ENCODE results near the gene HLA-DMB. TPM values are rescaled to one million over a fixed set of nuclear protein-coding genes. Genes with fewer than 3 reads are reported as not detected.

HLA-DMB gene
- polyA plus RNA-seq, 1 donor from 2014 or later, result 2.9 TPM

DNA sequence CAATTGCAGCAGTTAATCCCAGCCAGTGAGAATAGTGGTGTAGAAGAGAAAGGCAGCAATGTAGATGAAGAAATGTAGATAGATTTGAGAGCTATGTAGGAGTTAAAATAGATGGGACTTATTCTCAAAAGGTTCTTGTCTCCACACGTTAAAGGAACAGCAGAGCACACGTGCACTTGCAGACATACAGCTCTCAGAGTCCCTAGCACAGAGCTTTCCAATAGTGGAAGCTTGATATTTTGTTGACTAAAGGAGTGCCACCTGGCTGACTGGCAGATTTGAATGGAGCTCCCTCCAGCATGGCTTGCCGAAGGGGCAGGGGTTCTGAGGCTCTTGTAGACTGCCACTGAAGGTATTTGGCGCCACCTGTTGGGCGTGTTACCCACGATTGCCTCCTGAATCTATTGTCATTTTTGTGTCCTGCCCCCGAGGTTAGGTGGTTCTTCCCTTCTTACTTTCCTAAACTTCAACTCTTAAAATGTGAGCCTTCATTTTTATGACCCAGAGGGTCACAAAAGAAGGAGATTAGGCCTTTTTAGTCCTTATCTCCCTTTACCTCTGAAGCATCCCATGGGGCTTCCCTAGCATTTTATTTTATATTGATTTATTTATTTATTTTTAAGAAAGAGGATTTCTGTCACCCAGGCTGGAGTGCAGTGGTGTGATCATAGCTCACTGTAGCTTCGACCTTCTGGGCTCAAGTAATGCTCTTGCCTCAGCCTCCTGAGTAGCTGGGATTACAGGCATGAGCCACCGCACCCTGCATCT is 44.0 kb upstream of the HLA-DMB start:
- no peaks in the 10 kb centered on the region for H4K20me1 ChIP-seq (ENCODE audit: insufficient read depth)
- no peak overlapping the region for H3K4me3 ChIP-seq (ENCODE audit: low read length)
- H2AFZ ChIP-seq (ENCODE audit: low read depth, low read length), result no peak overlapping the region
- H3K27me3 ChIP-seq (ENCODE audit: insufficient read depth, low read depth, low read length), result no peaks in the 10 kb centered on the region
- TF ChIP-seq SMC3 (conservative IDR thresholded peaks at IDR 0.05; ENCODE audit: poor library complexity) (peak; percentile 80), RAD21 (conservative IDR thresholded peaks at IDR 0.05) (peak; percentile 76), MXI1 (conservative IDR thresholded peaks at IDR 0.05; ENCODE audit: poor library complexity, severe bottlenecking) (no peak), EP300 (conservative IDR thresholded peaks at IDR 0.05; ENCODE audit: poor library complexity, severe bottlenecking) (no peak), TAF1 (IDR thresholded peaks at IDR 0.05; ENCODE audit: low read depth) (no peak), EZH2 (IDR thresholded peaks at IDR 0.05; ENCODE audit: borderline replicate concordance, insufficient read depth, low read length, poor library complexity, severe bottlenecking) (no peak), POLR2AphosphoS5 (IDR thresholded peaks at IDR 0.05) (no peak)
- TF ChIP-seq, protein P1, sequence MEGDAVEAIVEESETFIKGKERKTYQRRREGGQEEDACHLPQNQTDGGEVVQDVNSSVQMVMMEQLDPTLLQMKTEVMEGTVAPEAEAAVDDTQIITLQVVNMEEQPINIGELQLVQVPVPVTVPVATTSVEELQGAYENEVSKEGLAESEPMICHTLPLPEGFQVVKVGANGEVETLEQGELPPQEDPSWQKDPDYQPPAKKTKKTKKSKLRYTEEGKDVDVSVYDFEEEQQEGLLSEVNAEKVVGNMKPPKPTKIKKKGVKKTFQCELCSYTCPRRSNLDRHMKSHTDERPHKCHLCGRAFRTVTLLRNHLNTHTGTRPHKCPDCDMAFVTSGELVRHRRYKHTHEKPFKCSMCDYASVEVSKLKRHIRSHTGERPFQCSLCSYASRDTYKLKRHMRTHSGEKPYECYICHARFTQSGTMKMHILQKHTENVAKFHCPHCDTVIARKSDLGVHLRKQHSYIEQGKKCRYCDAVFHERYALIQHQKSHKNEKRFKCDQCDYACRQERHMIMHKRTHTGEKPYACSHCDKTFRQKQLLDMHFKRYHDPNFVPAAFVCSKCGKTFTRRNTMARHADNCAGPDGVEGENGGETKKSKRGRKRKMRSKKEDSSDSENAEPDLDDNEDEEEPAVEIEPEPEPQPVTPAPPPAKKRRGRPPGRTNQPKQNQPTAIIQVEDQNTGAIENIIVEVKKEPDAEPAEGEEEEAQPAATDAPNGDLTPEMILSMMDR (IDR thresholded peaks at IDR 0.05; ENCODE audit: poor library complexity, severe bottlenecking), result peak; percentile 75
- TF ChIP-seq, protein P2, sequence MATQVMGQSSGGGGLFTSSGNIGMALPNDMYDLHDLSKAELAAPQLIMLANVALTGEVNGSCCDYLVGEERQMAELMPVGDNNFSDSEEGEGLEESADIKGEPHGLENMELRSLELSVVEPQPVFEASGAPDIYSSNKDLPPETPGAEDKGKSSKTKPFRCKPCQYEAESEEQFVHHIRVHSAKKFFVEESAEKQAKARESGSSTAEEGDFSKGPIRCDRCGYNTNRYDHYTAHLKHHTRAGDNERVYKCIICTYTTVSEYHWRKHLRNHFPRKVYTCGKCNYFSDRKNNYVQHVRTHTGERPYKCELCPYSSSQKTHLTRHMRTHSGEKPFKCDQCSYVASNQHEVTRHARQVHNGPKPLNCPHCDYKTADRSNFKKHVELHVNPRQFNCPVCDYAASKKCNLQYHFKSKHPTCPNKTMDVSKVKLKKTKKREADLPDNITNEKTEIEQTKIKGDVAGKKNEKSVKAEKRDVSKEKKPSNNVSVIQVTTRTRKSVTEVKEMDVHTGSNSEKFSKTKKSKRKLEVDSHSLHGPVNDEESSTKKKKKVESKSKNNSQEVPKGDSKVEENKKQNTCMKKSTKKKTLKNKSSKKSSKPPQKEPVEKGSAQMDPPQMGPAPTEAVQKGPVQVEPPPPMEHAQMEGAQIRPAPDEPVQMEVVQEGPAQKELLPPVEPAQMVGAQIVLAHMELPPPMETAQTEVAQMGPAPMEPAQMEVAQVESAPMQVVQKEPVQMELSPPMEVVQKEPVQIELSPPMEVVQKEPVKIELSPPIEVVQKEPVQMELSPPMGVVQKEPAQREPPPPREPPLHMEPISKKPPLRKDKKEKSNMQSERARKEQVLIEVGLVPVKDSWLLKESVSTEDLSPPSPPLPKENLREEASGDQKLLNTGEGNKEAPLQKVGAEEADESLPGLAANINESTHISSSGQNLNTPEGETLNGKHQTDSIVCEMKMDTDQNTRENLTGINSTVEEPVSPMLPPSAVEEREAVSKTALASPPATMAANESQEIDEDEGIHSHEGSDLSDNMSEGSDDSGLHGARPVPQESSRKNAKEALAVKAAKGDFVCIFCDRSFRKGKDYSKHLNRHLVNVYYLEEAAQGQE (IDR thresholded peaks at IDR 0.05; ENCODE audit: borderline replicate concordance), result no peak
- H3K27ac ChIP-seq (ENCODE audit: low read length), result no peak overlapping the region
- H3K79me2 ChIP-seq (replicated peaks; ENCODE audit: insufficient read depth, low read length), result no peaks in the 10 kb centered on the region
- H3K9ac ChIP-seq (ENCODE audit: low read length), result no peak overlapping the region
- H3K9me2 ChIP-seq (ENCODE audit: insufficient read depth, low read length), result no peaks in the 10 kb centered on the region
- H3K36me3 ChIP-seq (ENCODE audit: insufficient read depth, low read length), result peaks cover 9% of the 10 kb centered on the region
- H3F3A ChIP-seq (ENCODE audit: insufficient read depth, low read length, poor library complexity, severe bottlenecking), result no peaks in the 10 kb centered on the region
- no peaks in the 10 kb centered on the region for H3K9me3 ChIP-seq (ENCODE audit: low read length)
- no peak overlapping the region for H3K4me2 ChIP-seq (ENCODE audit: low read length)

DNA sequence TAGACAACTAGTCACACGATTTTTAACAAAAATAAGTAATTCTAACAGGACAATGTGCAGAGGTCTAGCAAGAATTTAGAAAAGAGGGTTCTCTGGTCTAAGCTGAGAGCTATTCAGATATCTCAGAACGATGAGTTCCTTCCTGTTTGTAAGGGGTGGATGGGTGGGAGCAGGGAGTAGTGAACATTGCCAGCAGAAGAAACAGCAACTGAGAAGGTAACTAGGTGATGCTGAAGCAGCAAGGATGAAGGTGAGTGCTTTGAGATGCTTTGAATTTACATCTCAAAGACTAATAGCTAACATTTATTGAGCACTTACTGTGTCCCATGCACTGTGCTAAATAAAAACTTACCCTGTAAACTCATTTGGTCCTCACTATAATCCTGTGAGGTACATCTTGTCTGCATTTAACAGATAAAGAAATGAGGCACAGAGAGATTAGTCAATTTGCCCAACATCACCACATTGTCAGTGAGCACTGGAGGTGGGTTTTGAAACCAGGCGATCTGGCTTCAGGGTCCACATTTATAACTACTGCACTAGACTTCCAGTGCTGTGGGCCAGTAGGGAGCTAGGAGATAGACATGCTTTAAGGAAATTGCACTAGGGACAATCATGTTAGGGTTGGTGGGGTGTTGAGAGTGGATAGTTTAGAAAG is 43.3 kb upstream of the HLA-DMB start:
- no peaks in the 10 kb centered on the region for H3K27me3 ChIP-seq (ENCODE audit: insufficient read depth, low read depth, low read length)
- no peaks in the 10 kb centered on the region for H4K20me1 ChIP-seq (ENCODE audit: insufficient read depth)
- H3K4me2 ChIP-seq (ENCODE audit: low read length), result no peak overlapping the region
- H3K27ac ChIP-seq (ENCODE audit: low read length), result no peak overlapping the region
- TF ChIP-seq SMC3 (conservative IDR thresholded peaks at IDR 0.05; ENCODE audit: poor library complexity) (no peak), MXI1 (conservative IDR thresholded peaks at IDR 0.05; ENCODE audit: poor library complexity, severe bottlenecking) (no peak), POLR2AphosphoS5 (IDR thresholded peaks at IDR 0.05) (no peak), EP300 (conservative IDR thresholded peaks at IDR 0.05; ENCODE audit: poor library complexity, severe bottlenecking) (no peak)
- TF ChIP-seq, protein P2 (IDR thresholded peaks at IDR 0.05; ENCODE audit: borderline replicate concordance), result no peak
- no peak overlapping the region for H3K9ac ChIP-seq (ENCODE audit: low read length)
- no peaks in the 10 kb centered on the region for H3F3A ChIP-seq (ENCODE audit: insufficient read depth, low read length, poor library complexity, severe bottlenecking)
- H3K4me3 ChIP-seq (ENCODE audit: low read length), result no peak overlapping the region
- peaks cover 1% of the 10 kb centered on the region for H3K79me2 ChIP-seq (replicated peaks; ENCODE audit: insufficient read depth, low read length)
- no peaks in the 10 kb centered on the region for H3K9me2 ChIP-seq (ENCODE audit: insufficient read depth, low read length)
- no peaks in the 10 kb centered on the region for H3K9me3 ChIP-seq (ENCODE audit: low read length)
- peaks cover 9% of the 10 kb centered on the region for H3K36me3 ChIP-seq (ENCODE audit: insufficient read depth, low read length)
- no peak overlapping the region for H2AFZ ChIP-seq (ENCODE audit: low read depth, low read length)
